A549 (cell line): ENCODE results near the gene TMCO4. TPM values are rescaled to one million over a fixed set of nuclear protein-coding genes. Genes with fewer than 3 reads are reported as not detected.
A peak's percentile ranks its signal among the peaks of the same experiment; 100 is the strongest.
"Not testable (repeated sequence)": the region's sequence is repeated elsewhere in the genome, so short reads cannot be mapped to it uniquely, and the experiment has no call there.

ENCODE experiments used
- ATAC-seq, 2 experiments: fragments of 200-7000 bp in 1 of 2; fragments of >200 bp in 1 of 2; cut with Nextera tagmentation in 1 of 2; cut with Tn5 transposase in 1 of 2; 3 replicates each; pipeline versions ENCODE4 v1.8.0 to v1.9.1; 2018 to 2020; ENCODE audit warnings: mild to moderate bottlenecking in 1 of 2, moderate library complexity in 1 of 2
- CTCF ChIA-PET: fragments of 300-600 bp; sonication (Branson Sonifier 250); formaldehyde crosslinking; extraction: SDS; loops from one replicate; lab custom pipeline; 2021; ENCODE audit warnings: antibody characterized with exemption, inconsistent platforms; lab: Yijun Ruan, JAX
- POLR2A ChIA-PET: fragments of 350-600 bp; formaldehyde crosslinking; extraction: SDS; loops from one replicate; lab custom pipeline; 2021; ENCODE audit warnings: antibody characterized with exemption, inconsistent platforms; lab: Yijun Ruan, JAX
- DNase-seq, 2 experiments: peaks; one replicate each; pipeline versions ENCODE4 v3.0.0 to v3.0.0-alpha.2; 2011 to 2016; ENCODE audit warnings: low read depth in 1 of 2, low spot score in 1 of 2
- FAIRE-seq: peaks from 2 replicates; lab custom pipeline; 2011; peaks lifted over from hg19 to GRCh38; lab: Jason Lieb, UNC
- H3K27ac ChIP-seq, 2 experiments: fragments of >200 bp; sonication (Bioruptor Twin); formaldehyde crosslinking; 3 replicates each; pipeline ENCODE4 v1.5.1; 2016 to 2017
- H3K4me1 ChIP-seq: fragments of >200 bp; sonication (Bioruptor Twin); formaldehyde crosslinking; 3 replicates; pipeline ENCODE4 v1.6.1; 2016
- H3K4me2 ChIP-seq: fragments of >200 bp; sonication (Bioruptor Twin); formaldehyde crosslinking; 3 replicates; pipeline ENCODE4 v1.6.1; 2016
- H3K4me3 ChIP-seq: fragments of >200 bp; sonication (Bioruptor Twin); formaldehyde crosslinking; 3 replicates; pipeline ENCODE4 v1.5.1; 2016
- H3K9me3 ChIP-seq: fragments of >200 bp; sonication (Bioruptor Twin); formaldehyde crosslinking; 3 replicates; pipeline ENCODE4 v1.6.1; 2016
- BCL3 ChIP-seq: fragments of >200 bp; sonication (Bioruptor Twin); formaldehyde crosslinking; IDR thresholded peaks from 3 replicates; pipeline ENCODE4 v1.6.1; 2016
- CBX8 ChIP-seq: fragments of 200-600 bp; sonication (generic); IDR thresholded peaks from 2 replicates; pipeline ENCODE4 v1.6.1; 2016
- CEBPB ChIP-seq, 2 experiments: fragments of >200 bp in 1 of 2; sonication (Bioruptor Twin) in 1 of 2; formaldehyde crosslinking in 1 of 2; IDR thresholded peaks; 2 replicates each; pipeline ENCODE4 v1.6.1; 2012 to 2016
- CHD4 ChIP-seq: fragments of 200-600 bp; sonication (generic); IDR thresholded peaks from 2 replicates; pipeline ENCODE4 v1.6.1; 2016; ENCODE audit warnings: antibody characterized with exemption, mild to moderate bottlenecking, borderline replicate concordance
- FOSB ChIP-seq: fragments of 250-450 bp; sonication (Bioruptor Pico); IDR thresholded peaks from 2 replicates; pipeline ENCODE4 v1.5.0; 2020; ENCODE audit warnings: mild to moderate bottlenecking, moderate library complexity
- FOSL2 ChIP-seq, 2 experiments: fragments of 450-650 bp in 1 of 2; fragments of >200 bp in 1 of 2; sonication (Bioruptor Twin) in 1 of 2; formaldehyde crosslinking; IDR thresholded peaks; 2 replicates each; pipeline versions ENCODE4 v1.5.0 to v1.6.1; 2016 to 2020; ENCODE audit warnings: mild to moderate bottlenecking in 1 of 2, moderate library complexity in 1 of 2
- GATA3 ChIP-seq: IDR thresholded peaks from 2 replicates; pipeline ENCODE4 v1.6.1; 2012; ENCODE audit warnings: borderline replicate concordance
- HEYL ChIP-seq: fragments of 250-450 bp; sonication (Bioruptor Pico); IDR thresholded peaks from 2 replicates; pipeline ENCODE4 v1.8.0; 2021; ENCODE audit warnings: mild to moderate bottlenecking, moderate library complexity
- HMGXB4 ChIP-seq: fragments of 250-450 bp; sonication (Bioruptor Pico); IDR thresholded peaks from 2 replicates; pipeline ENCODE4 v1.5.0; 2021; ENCODE audit warnings: mild to moderate bottlenecking, moderate library complexity, borderline replicate concordance
- JUN ChIP-seq, 2 experiments: fragments of >200 bp; sonication (Bioruptor Twin); formaldehyde crosslinking; IDR thresholded peaks; 2 replicates in 1 of 2; 3 replicates in 1 of 2; pipeline ENCODE4 v1.6.1; 2016 to 2017
- KDM1A ChIP-seq: fragments of 200-600 bp; sonication (generic); IDR thresholded peaks from 2 replicates; pipeline ENCODE4 v1.6.1; 2016; ENCODE audit warnings: low read depth, mild to moderate bottlenecking
- KDM5A ChIP-seq: fragments of 200-600 bp; sonication (generic); IDR thresholded peaks from 2 replicates; pipeline ENCODE4 v1.6.1; 2016; ENCODE audit warnings: antibody characterized with exemption, mild to moderate bottlenecking
- MAZ ChIP-seq: fragments of 150-350 bp; IDR thresholded peaks from 2 replicates; pipeline ENCODE4 v1.6.1; 2014; ENCODE audit warnings: antibody characterized with exemption, low read depth, low read length, borderline replicate concordance
- NFE2L2 ChIP-seq: fragments of 150-350 bp; conservative IDR thresholded peaks from 2 replicates; pipeline ENCODE4 v1.6.1; 2014; ENCODE audit warnings: low read length
- PHF8 ChIP-seq: fragments of 200-600 bp; sonication (generic); IDR thresholded peaks from 2 replicates; pipeline ENCODE4 v1.6.1; 2016; ENCODE audit warnings: low read depth, mild to moderate bottlenecking, antibody characterized with exemption, moderate library complexity, borderline replicate concordance
- POLR2A ChIP-seq: IDR thresholded peaks from 2 replicates; pipeline ENCODE4 v1.6.1; 2012; ENCODE audit warnings: mild to moderate bottlenecking, low read length
- RAD21 ChIP-seq, 2 experiments: fragments of >200 bp in 1 of 2; sonication (Bioruptor Twin) in 1 of 2; formaldehyde crosslinking in 1 of 2; IDR thresholded peaks in 1 of 2; conservative IDR thresholded peaks in 1 of 2; 2 replicates in 1 of 2; 3 replicates in 1 of 2; pipeline ENCODE4 v1.6.1; 2012 to 2018; ENCODE audit warnings: inconsistent platforms in 1 of 2
- RNF2 ChIP-seq: fragments of 200-600 bp; sonication (generic); IDR thresholded peaks from 2 replicates; pipeline ENCODE4 v1.6.1; 2016; ENCODE audit warnings: low read depth, mild to moderate bottlenecking, antibody characterized with exemption, moderate library complexity, borderline replicate concordance
- SMC3 ChIP-seq: fragments of >200 bp; sonication (Bioruptor Twin); formaldehyde crosslinking; IDR thresholded peaks from 3 replicates; pipeline ENCODE4 v1.6.1; 2018; ENCODE audit warnings: inconsistent platforms
- ZC3H11A ChIP-seq: fragments of 450-650 bp; IDR thresholded peaks from 2 replicates; pipeline ENCODE4 v1.6.1; 2014; ENCODE audit warnings: antibody characterized with exemption, mild to moderate bottlenecking
- WGBS: methylation state at CpG from one replicate; pipeline ENCODE4 v1.1.6; 2017; ENCODE audit errors: missing lambda C conversion rate; 5-methylcytosine and 5-hydroxymethylcytosine counted together
- polyA plus RNA-seq, 4 experiments: library from polyadenylated mRNA; depleted of rRNA in 3 of 4; stranded (reverse); fragments of >200 nt; fragmentation: RNase III in 1 of 4; extraction: RNeasy Plus Mini Kit Qiagen cat#74134 plus additional on column Dnase treatment in 1 of 4; gene quantifications; 2 replicates in 3 of 4; 3 replicates in 1 of 4; pipeline ENCODE4 v1.2.3, GENCODE V29; 2011 to 2017

Gene TMCO4
- polyA plus RNA-seq, 2 of the 4 experiments (the other 2 are of a cell fraction): 4.0 to 4.6 TPM

- Histone ChIP-seq H3K4me1 (peaks cover 51% of the 10 kb centered on the region), H3K4me2 (peak overlapping the region; percentile 68), H3K4me3 (no peak overlapping the region), H3K9me3 (no peaks in the 10 kb centered on the region), H3K27ac (peak overlapping the region; percentile 66 to 72; a peak in 4 of 6 replicates)
- WGBS: 14% methylated on average over 8 of the region's 14 CpGs
- ATAC-seq (peak; percentile 45 to 54; a peak in 5 of 6 replicates), FAIRE-seq (no peak), DNase-seq (peak; percentile 41 to 60)
- ChIA-PET POLR2A (no interaction called here), CTCF (interaction anchor here (0.6 to 3.5 kb wide), 9 partner anchors 10 to 297 kb away, joined by 3 to 20 read pairs (median 3); no protein-coding TSS in a partner anchor)
- no peak for TF ChIP-seq MAZ
- no peak for TF ChIP-seq RAD21 (conservative IDR thresholded peaks at IDR 0.05 in 1 of 2, IDR thresholded peaks at IDR 0.05 in 1 of 2)
- TF ChIP-seq HEYL: no peak
- TF ChIP-seq KDM5A: no peak
- no peak for TF ChIP-seq CBX8
- no peak for TF ChIP-seq CEBPB (IDR thresholded peaks at IDR 0.05)
- no peak for TF ChIP-seq FOSB (CRISPR knock-in tag)
- peak; percentile 48; the same call in 1 of the 2 replicates for TF ChIP-seq KDM1A
Measured at GRCh38 chr1:19640363-19641316, 159.1 kb downstream of the TMCO4 start.

- DNase-seq (peak; percentile 36 to 75), FAIRE-seq (no peak), ATAC-seq (peak in 1 of 2 experiments; percentile 14; a peak in 2 of 6 replicates)
- Histone ChIP-seq H3K4me2 (peak overlapping the region; percentile 68), H3K27ac (peak overlapping the region; percentile 66 to 72; a peak in 4 of 6 replicates), H3K9me3 (no peaks in the 10 kb centered on the region), H3K4me3 (no peak overlapping the region), H3K4me1 (peaks cover 46% of the 10 kb centered on the region)
- no peak for TF ChIP-seq FOSL2 (IDR thresholded peaks at IDR 0.05)
- 0 out of 2 replicates have a peak, but pooled peaks have one; percentile 10 for TF ChIP-seq FOSL2 (CRISPR knock-in tag; IDR thresholded peaks at IDR 0.05)
- no peak for TF ChIP-seq NFE2L2
- TF ChIP-seq CEBPB (IDR thresholded peaks at IDR 0.05): peak; percentile 85 to 95
- no peak for TF ChIP-seq CHD4
- CTCF ChIA-PET: interaction anchor here (0.8 to 3.5 kb wide), 3 partner anchors 11 to 296 kb away, joined by 3 to 20 read pairs (median 3); no protein-coding TSS in a partner anchor
- POLR2A ChIA-PET: no interaction called here
- 7% methylated on average over 3 of the region's 3 CpGs for WGBS
Measured at GRCh38 chr1:19639999-19640362, 159.7 kb downstream of the TMCO4 start.

GRCh38 chr1:19639228-19639627 is 160.5 kb downstream of the TMCO4 start:
- 89% methylated on average over 10 of the region's 10 CpGs for WGBS
- DNase-seq, POLR2A ChIA-PET, ATAC-seq, H3K4me3 ChIP-seq, H3K9me3 ChIP-seq, FAIRE-seq: not testable (repeated sequence)
- CTCF ChIA-PET: interaction anchor here (0.7 to 3.5 kb wide), 4 partner anchors 12 to 417 kb away, joined by 3 to 20 read pairs (median 4); no protein-coding TSS in a partner anchor
- Histone ChIP-seq H3K4me1 (peaks cover 45% of the 10 kb centered on the region), H3K27ac (peak overlapping the region; percentile 65 to 72; a peak in 2 of 6 replicates), H3K4me2 (peak overlapping the region; percentile 68)

- no peak overlapping the region for H3K4me3 ChIP-seq
- CTCF ChIA-PET: interaction anchor here (0.7 to 0.8 kb wide), 2 partner anchors 10 to 14 kb away, joined by 3 read pairs; no protein-coding TSS in a partner anchor
- POLR2A ChIA-PET: no interaction called here
- H3K9me3 ChIP-seq: no peaks in the 10 kb centered on the region
- 95% methylated on average over 10 of the region's 10 CpGs for WGBS
- H3K4me1 ChIP-seq: peaks cover 36% of the 10 kb centered on the region
- H3K4me2 ChIP-seq: no peak overlapping the region
- FAIRE-seq: no peak
- no peak overlapping the region; a peak in 1 of 6 replicates for H3K27ac ChIP-seq
- TF ChIP-seq ZC3H11A: no peak
- no peak for TF ChIP-seq RNF2
- TF ChIP-seq CEBPB (IDR thresholded peaks at IDR 0.05): no peak
- TF ChIP-seq JUN (IDR thresholded peaks at IDR 0.05): no peak
- no peak for TF ChIP-seq BCL3
- no peak for TF ChIP-seq HMGXB4
- TF ChIP-seq PHF8: no peak
- no peak for TF ChIP-seq SMC3
- no peak for TF ChIP-seq POLR2A
- no peak for TF ChIP-seq GATA3
- TF ChIP-seq, all 56 proteins: peak for 0
- ATAC-seq (no peak), DNase-seq (no peak)
Measured at GRCh38 chr1:19637606-19638005, 162.1 kb downstream of the TMCO4 start.

GRCh38 chr1:19636749-19637148 is 163.0 kb downstream of the TMCO4 start:
- POLR2A ChIA-PET: not testable (repeated sequence)

More at GRCh38 chr1:19636749-19637148, 163.0 kb downstream of the TMCO4 start:
- not testable (repeated sequence) for DNase-seq, H3K4me3 ChIP-seq, H3K4me2 ChIP-seq, FAIRE-seq, H3K9me3 ChIP-seq, ATAC-seq, H3K27ac ChIP-seq
- peaks cover 34% of the 10 kb centered on the region for H3K4me1 ChIP-seq
- WGBS: 92% methylated on average over 10 of the region's 10 CpGs
- CTCF ChIA-PET: interaction anchor here (0.8 kb wide), 1 partner anchor 11 kb away, joined by 3 read pairs; no protein-coding TSS in a partner anchor
